Small intestine (tissue), 7 donors: ENCODE data around the gene SIAH1. TPM values are rescaled to one million over a fixed set of nuclear protein-coding genes. Genes with fewer than 3 reads are reported as not detected.
"Not testable (repeated sequence)": the region's sequence is repeated elsewhere in the genome, so short reads cannot be mapped to it uniquely, and the experiment has no call there.

Source experiments
- DNase-seq, 2 donors: peaks; one replicate each; pipeline versions ENCODE4 v3.0.0 to v3.0.0-alpha.2; 2013
- FAIRE-seq: peaks from 2 replicates; lab custom pipeline; 2012; peaks lifted over from hg19 to GRCh38; lab: Jason Lieb, UNC
- H3K27ac ChIP-seq, 3 donors: one replicate each; pipeline ENCODE4 v1.5.1; 2013; ENCODE audit warnings: low read length in 2 of 3, mild to moderate bottlenecking in 2 of 3, control low read depth in 1 of 3, inconsistent platforms in 1 of 3, low read depth in 1 of 3, moderate library complexity in 1 of 3
- H3K27me3 ChIP-seq, 3 donors: one replicate each; pipeline ENCODE4 v1.6.1; 2013; ENCODE audit warnings: low read length in 3 of 3, inconsistent platforms in 1 of 3; ENCODE audit not compliant: control insufficient read depth in 3 of 3, insufficient read depth in 3 of 3
- H3K36me3 ChIP-seq, 3 donors: one replicate each; pipeline ENCODE4 v1.6.1; 2013; ENCODE audit warnings: low read length in 3 of 3, inconsistent platforms in 1 of 3, low read depth in 1 of 3, mild to moderate bottlenecking in 1 of 3, moderate library complexity in 1 of 3; ENCODE audit not compliant: control insufficient read depth in 3 of 3, insufficient read depth in 2 of 3
- H3K4me1 ChIP-seq, 3 donors: one replicate each; pipeline ENCODE4 v1.6.1; 2013; ENCODE audit warnings: low read length in 2 of 3, inconsistent platforms in 1 of 3, low read depth in 1 of 3, mild to moderate bottlenecking in 1 of 3, moderate library complexity in 1 of 3; ENCODE audit not compliant: control insufficient read depth in 3 of 3, insufficient read depth in 2 of 3
- H3K4me3 ChIP-seq, 3 donors: one replicate each; pipeline ENCODE4 v1.5.1; 2013; ENCODE audit warnings: low read length in 3 of 3, control low read depth in 1 of 3, inconsistent platforms in 1 of 3, low read depth in 1 of 3, mild to moderate bottlenecking in 1 of 3, moderate library complexity in 1 of 3
- H3K9me3 ChIP-seq, 2 donors: one replicate each; pipeline ENCODE4 v1.6.1; 2013; ENCODE audit warnings: low read depth in 1 of 2, low read length in 1 of 2; ENCODE audit not compliant: control insufficient read depth in 2 of 2, insufficient read depth in 1 of 2
- WGBS, 3 donors: extraction: QIAGEN DNeasy Blood & Tissue Kit; methylation state at CpG; one replicate each; pipeline ENCODE4 v1.1.7; 2013; 5-methylcytosine and 5-hydroxymethylcytosine counted together
- polyA plus RNA-seq, 4 donors: library from polyadenylated mRNA; stranded (reverse) in 3 of 4; unstranded in 1 of 4; fragments of 200-250 nt in 3 of 4; fragments of 120-200 nt in 1 of 4; gene quantifications; one replicate each; pipeline versions ENCODE4 v1.2.1 to v1.2.3, GENCODE V29; 2013
- donor health status: healthy with polysubstance abuse.
- donor health status: control.
- donor health status: control.
- donor health status: Bipolar disorder and iron deficiency.
- donor health status: healthy.

Gene SIAH1
- polyA plus RNA-seq, 4 donors = 18.8 to 40.1 (median 20.5) TPM

DNA sequence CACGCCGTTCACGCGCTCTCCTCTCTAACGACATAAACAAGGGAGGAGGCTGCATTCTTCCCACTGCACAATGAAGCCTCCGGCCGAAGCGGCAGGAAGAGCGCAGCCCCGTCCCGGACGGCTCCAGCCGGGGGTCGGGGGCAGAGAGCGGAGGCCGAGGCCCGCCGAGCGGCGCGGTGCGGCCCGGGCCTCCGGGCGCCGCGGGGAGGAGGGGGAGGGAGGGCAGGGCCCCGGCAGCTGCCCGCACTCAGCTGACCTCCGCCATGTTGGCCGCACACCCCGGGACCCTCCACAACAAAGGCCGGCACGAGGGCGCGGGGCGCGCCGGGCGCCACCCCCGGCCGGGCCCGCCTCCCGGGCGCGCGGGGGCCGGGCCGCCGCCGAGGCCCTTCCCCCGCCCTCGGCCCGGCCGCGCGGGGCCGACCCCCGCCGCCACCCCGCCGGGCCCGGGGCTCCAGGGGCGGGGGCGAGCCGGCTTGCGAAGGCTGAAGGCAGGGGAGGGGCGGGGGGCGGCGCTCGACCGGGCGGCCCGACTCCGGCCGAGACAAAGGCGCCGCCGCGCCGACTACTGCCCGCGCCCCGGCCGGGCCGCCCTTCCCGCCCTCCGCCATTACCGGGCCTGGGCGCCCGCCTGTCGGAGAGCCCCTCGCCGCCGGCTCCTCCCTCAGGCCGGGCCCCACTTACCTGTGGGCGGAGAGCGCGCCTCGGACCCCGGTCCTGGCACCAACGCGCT, 527 bp downstream of the SIAH1 start:
- Histone ChIP-seq H3K27me3 (no peaks in the 10 kb centered on the region), H3K27ac (peak overlapping the region; percentile 92 to 100 (median 97))
- WGBS, 3 donors = 0 to 1% (median 0%) methylated on average over 33 to 103 of the region's 103 CpGs

GRCh38 chr16:48383877-48384519, 1.2 kb downstream of the SIAH1 start:
- peak overlapping the region; percentile 91 to 97 (median 97) for H3K4me3 ChIP-seq
- no peaks in the 10 kb centered on the region for H3K27me3 ChIP-seq
- peaks cover 4 to 16% (median 10%) of the 10 kb centered on the region in 3 donors for H3K4me1 ChIP-seq
- H3K9me3 ChIP-seq = no peaks in the 10 kb centered on the region
- WGBS, 3 donors = 1 to 2% (median 1%) methylated on average over 15 of the region's 15 CpGs
- no peaks in the 10 kb centered on the region for H3K36me3 ChIP-seq
- H3K27ac ChIP-seq = peak overlapping the region; percentile 88 to 97 (median 92)
- DNase-seq (peak; percentile 54 to 81), FAIRE-seq (no peak)

More for the DNA sequence above, 527 bp downstream of the SIAH1 start:
- FAIRE-seq (no peak), DNase-seq (peak in 1 of 2 donors; percentile 41)
- Histone ChIP-seq H3K36me3 (no peaks in the 10 kb centered on the region), H3K4me3 (peak overlapping the region; percentile 91 to 97 (median 97)), H3K9me3 (no peaks in the 10 kb centered on the region), H3K4me1 (peaks cover 0 to 10% (median 5%) of the 10 kb centered on the region in 3 donors)

GRCh38 chr16:48383009-48383876, 2.0 kb downstream of the SIAH1 start:
- DNase-seq (peak; percentile 26 to 29), FAIRE-seq (no peak)
- H3K36me3 ChIP-seq = no peaks in the 10 kb centered on the region
- no peaks in the 10 kb centered on the region for H3K9me3 ChIP-seq
- no peaks in the 10 kb centered on the region for H3K27me3 ChIP-seq
- H3K4me1 ChIP-seq = peaks cover 7 to 21% (median 10%) of the 10 kb centered on the region in 3 donors
- WGBS, 3 donors = 10 to 39% (median 26%) methylated on average over 6 of the region's 6 CpGs
- H3K27ac ChIP-seq = peak overlapping the region; percentile 88 to 97 (median 92)
- H3K4me3 ChIP-seq = peak overlapping the region; percentile 91 to 97 (median 97)

GRCh38 chr16:48382131-48382530, 3.1 kb downstream of the SIAH1 start:
- Histone ChIP-seq H3K4me1 (peaks cover 7 to 21% (median 12%) of the 10 kb centered on the region in 3 donors), H3K36me3 (no peaks in the 10 kb centered on the region), H3K4me3 (no peak overlapping the region), H3K27ac (peak overlapping the region in 1 of 3 donors; percentile 92), H3K9me3 (no peaks in the 10 kb centered on the region), H3K27me3 (no peaks in the 10 kb centered on the region)
- no peak for FAIRE-seq
- DNase-seq = no peak
- 88 to 97% (median 89%) methylated on average over 4 of the region's 4 CpGs for WGBS, 3 donors

DNA sequence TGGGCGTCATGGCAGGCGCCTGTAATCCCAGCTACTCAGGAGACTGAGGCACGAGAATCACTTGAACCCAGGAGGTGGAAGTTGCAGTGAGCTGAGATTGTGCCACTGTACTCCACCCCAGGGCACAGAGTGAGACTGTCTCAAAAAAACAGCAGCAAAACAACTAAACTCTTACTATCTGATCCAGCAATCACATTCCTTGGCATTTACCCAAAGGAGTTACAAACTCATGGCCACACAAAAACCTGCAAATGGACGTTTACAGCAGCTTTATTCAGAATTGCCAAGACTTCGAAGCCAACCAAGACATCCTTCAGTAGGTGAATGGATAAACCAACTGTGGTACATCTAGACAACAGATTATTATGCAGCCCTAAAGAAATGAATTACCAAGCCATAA, 4.0 kb downstream of the SIAH1 start:
- no peak for DNase-seq
- Histone ChIP-seq H3K36me3 (no peaks in the 10 kb centered on the region), H3K27ac (no peak overlapping the region), H3K9me3 (no peaks in the 10 kb centered on the region), H3K4me3 (no peak overlapping the region), H3K27me3 (no peaks in the 10 kb centered on the region), H3K4me1 (peaks cover 7 to 21% (median 12%) of the 10 kb centered on the region in 3 donors)
- FAIRE-seq = no peak
- 71 to 77% (median 73%) methylated on average over 5 of the region's 5 CpGs for WGBS, 3 donors

DNA sequence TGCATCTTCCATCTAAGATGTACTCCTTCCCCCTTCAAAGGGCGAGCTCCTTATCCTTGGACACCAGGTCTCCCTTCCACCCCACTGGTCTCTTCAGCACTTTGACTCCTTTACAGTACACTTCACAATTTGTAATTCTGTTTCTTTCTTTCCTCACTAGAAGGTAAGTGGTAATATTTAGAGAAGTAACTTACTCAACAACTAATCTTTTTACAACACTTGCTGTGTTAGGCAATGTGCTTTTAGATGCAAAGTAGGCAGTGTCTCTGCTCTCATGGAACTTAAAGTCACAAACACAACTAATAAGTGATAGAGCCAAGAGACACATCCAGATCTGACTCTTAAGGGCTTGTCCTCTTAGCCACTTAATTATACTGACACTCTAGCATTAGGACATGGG, 6.4 kb downstream of the SIAH1 start:
- DNase-seq (peak in 1 of 2 donors; percentile 46), FAIRE-seq (no peak)
- peaks cover 7 to 21% (median 14%) of the 10 kb centered on the region in 3 donors for H3K4me1 ChIP-seq
- no peaks in the 10 kb centered on the region for H3K36me3 ChIP-seq
- H3K27ac ChIP-seq = peak overlapping the region in 1 of 3 donors; percentile 27
- H3K9me3 ChIP-seq = no peaks in the 10 kb centered on the region
- H3K27me3 ChIP-seq = no peaks in the 10 kb centered on the region
- WGBS, 3 donors = 70 to 86% (median 73%) methylated on average over 1 of the region's 1 CpG
- no peak overlapping the region for H3K4me3 ChIP-seq

DNA sequence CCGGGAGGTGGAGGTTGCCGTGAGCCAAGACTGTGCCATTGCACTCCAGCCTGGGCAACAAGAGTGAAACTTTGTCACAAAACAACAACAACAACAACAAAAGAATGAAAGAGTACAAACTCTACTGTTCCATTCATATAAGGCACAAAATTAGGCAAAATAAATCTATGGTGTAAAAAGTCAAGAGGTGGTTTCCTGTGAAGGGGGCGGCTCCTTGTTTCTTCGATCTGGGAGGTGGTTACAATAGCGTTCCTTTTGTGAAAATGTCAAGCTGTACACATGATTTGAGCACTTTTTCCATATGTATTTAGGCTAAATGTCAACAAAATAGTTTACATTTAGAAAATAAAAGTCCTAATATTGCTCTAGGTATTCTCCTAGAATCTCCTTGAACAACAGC, 6.9 kb downstream of the SIAH1 start:
- WGBS, 3 donors = 73 to 83% (median 75%) methylated on average over 5 of the region's 5 CpGs
- no peaks in the 10 kb centered on the region for H3K27me3 ChIP-seq
- FAIRE-seq (no peak), DNase-seq (no peak)
- peaks cover 7 to 21% (median 14%) of the 10 kb centered on the region in 3 donors for H3K4me1 ChIP-seq
- no peak overlapping the region for H3K4me3 ChIP-seq
- no peaks in the 10 kb centered on the region for H3K36me3 ChIP-seq
- no peaks in the 10 kb centered on the region for H3K9me3 ChIP-seq
- H3K27ac ChIP-seq = no peak overlapping the region

- not testable (repeated sequence) for DNase-seq, H3K4me3 ChIP-seq, H3K9me3 ChIP-seq, FAIRE-seq, H3K27ac ChIP-seq, H3K36me3 ChIP-seq, H3K27me3 ChIP-seq
- peaks cover 7 to 21% (median 18%) of the 10 kb centered on the region in 3 donors for H3K4me1 ChIP-seq
- WGBS, 3 donors = 91 to 95% (median 94%) methylated on average over 7 of the region's 7 CpGs
Observed at GRCh38 chr16:48377301-48377700, 7.9 kb downstream of the SIAH1 start.
